Measurements from ENCODE around the gene TMEM183A. TPM values are rescaled to one million over a fixed set of nuclear protein-coding genes. Genes with fewer than 3 reads are reported as not detected.

Gene TMEM183A
- total and polyA plus RNA-seq, 10 of the 15 experiments (the other 5 are each of a cell fraction or from before 2014, with no cell fraction given) = 12.3 to 103 (median 66.3) TPM

- ChIA-PET SMC1A (ENCODE audit: uncharacterized antibody, unreplicated experiment) (no interaction called here), CTCF (no interaction called here), RAD21 (ENCODE audit: unreplicated experiment) (no interaction called here), POLR2A (no interaction called here)
- Histone ChIP-seq H3K9me3 (replicated peaks; ENCODE audit: control insufficient read depth, insufficient read depth, low read length) (no peaks in the 10 kb centered on the region), H3K4me1 (ENCODE audit: control insufficient read depth, insufficient read depth, low read length) (peaks cover 7% of the 10 kb centered on the region; the same call in 1 of the 2 replicates), H4K20me1 (ENCODE audit: control insufficient read depth, insufficient read depth) (no peaks in the 10 kb centered on the region), H3K4me3 (peak within 1 kb of the TSS; percentile 89), H3K79me2 (ENCODE audit: control insufficient read depth, insufficient read depth, low read length) (peaks cover 43% of the 10 kb centered on the region), H3K9ac (ENCODE audit: control insufficient read depth, insufficient read depth, low read length) (peak within 1 kb of the TSS; percentile 86), H2AFZ (ENCODE audit: control insufficient read depth, low read depth, low read length) (peak within 1 kb of the TSS; percentile 92), H3K36me3 (ENCODE audit: control insufficient read depth in 2 of 2, insufficient read depth in 2 of 2, low read length in 1 of 2) (no peaks in the 10 kb centered on the region; a peak in 2 of 4 replicates), H3K4me2 (ENCODE audit: control insufficient read depth, insufficient read depth) (peak within 1 kb of the TSS; percentile 87), H3K27me3 (replicated peaks in 1 of 2; ENCODE audit: control insufficient read depth in 2 of 2, insufficient read depth in 2 of 2, low read length in 1 of 2) (no peaks in the 10 kb centered on the region), H3K27ac (ENCODE audit: control insufficient read depth, insufficient read depth) (peak within 1 kb of the TSS; percentile 77)
- WGBS (ENCODE audit: insufficient coverage, insufficient replicate concordance, low lambda C conversion rate, missing lambda C conversion rate) = 1% methylated on average over 60 of the region's 86 CpGs
- FAIRE-seq (no peak), DNase-seq (ENCODE audit: low read depth, low spot score) (peak; percentile 32), ATAC-seq (peak; percentile 99)
- no TSS peak for BruUV-seq (replicated peaks)
- intact Hi-C loops (cut with micrococcal nuclease; ENCODE audit: unreplicated experiment) (no loop called here), in situ Hi-C loops (cut with MboI) (no loop called here)
- TF ChIP-seq MTA2 (IDR thresholded peaks at IDR 0.05; ENCODE audit: low read depth) (no peak), REST (IDR thresholded peaks at IDR 0.05; ENCODE audit: low read depth, low read length) (no peak), JUNB (IDR thresholded peaks at IDR 0.05) (no peak), TARDBP (IDR thresholded peaks at IDR 0.05; ENCODE audit: borderline replicate concordance) (no peak), ZBTB33 (IDR thresholded peaks at IDR 0.05) (no peak), SUPT20H (IDR thresholded peaks at IDR 0.05; ENCODE audit: borderline replicate concordance, control insufficient read depth, low read depth, low read length) (no peak), IKZF2 (IDR thresholded peaks at IDR 0.05) (no peak), RBBP5 (conservative IDR thresholded peaks at IDR 0.05) (no peak), HCFC1 (IDR thresholded peaks at IDR 0.05; ENCODE audit: low read length) (peak; percentile 49; the same call in 1 of the 2 replicates), PKNOX1 (IDR thresholded peaks at IDR 0.05) (no peak), SPI1 (IDR thresholded peaks at IDR 0.05; ENCODE audit: borderline replicate concordance, insufficient read depth, low read depth, low read length) (no peak), BACH1 (IDR thresholded peaks at IDR 0.05; ENCODE audit: borderline replicate concordance) (peak; percentile 80; the same call in 1 of the 2 replicates), HDGF (IDR thresholded peaks at IDR 0.05) (no peak), IKZF1 (conservative IDR thresholded peaks at IDR 0.05) (peak; percentile 68), NR2F1 (conservative IDR thresholded peaks at IDR 0.05) (peak; percentile 85), SMARCA5 (IDR thresholded peaks at IDR 0.05) (peak; percentile 73; the same call in 1 of the 2 replicates), ZNF207 (IDR thresholded peaks at IDR 0.05; ENCODE audit: borderline replicate concordance) (no peak), ESRRA (IDR thresholded peaks at IDR 0.05; ENCODE audit: low read length) (no peak), HDAC6 (IDR thresholded peaks at IDR 0.05; ENCODE audit: unreplicated experiment) (no peak), MXI1 (IDR thresholded peaks at IDR 0.05; ENCODE audit: low read depth, low read length) (peak; percentile 52; the same call in 1 of the 2 replicates)
These were observed 49.2 kb upstream of the TMEM183A start, which contains the start of gene ADIPOR1 for GRCh38 chr1:202957733-202958543. TSS of gene ADIPOR1 (minus strand) at chr1:202958312. CDS start at chr1:202951070, 7,242 bp downstream.

Data from GM12878 (cell line).